Measurements from ENCODE around the gene MANBA. TPM values are rescaled to one million over a fixed set of nuclear protein-coding genes. Genes with fewer than 3 reads are reported as not detected.

The MANBA gene
- polyA plus RNA-seq, 3 donors, result 80.8 to 94.4 (median 88.7) TPM

DNA sequence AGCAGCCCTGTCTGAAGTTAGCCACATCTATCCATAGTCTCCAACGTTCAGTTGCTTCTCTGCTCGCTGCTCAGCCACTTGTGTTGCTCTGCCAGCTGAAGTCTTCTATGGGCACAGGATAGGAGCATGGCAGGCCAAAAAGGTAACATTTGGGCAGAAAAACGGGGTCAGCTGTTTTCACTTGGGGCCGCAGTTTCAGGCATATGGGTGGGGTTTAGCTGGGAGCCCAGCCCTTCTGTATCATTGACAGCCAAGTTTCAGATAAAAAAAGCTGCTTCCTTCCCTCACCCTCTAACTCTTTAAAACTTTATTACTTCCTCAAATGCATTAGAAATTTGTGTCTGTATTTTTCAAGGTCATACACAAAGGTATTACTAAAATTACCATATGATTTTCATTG lies 18.4 kb upstream of the MANBA start:
- peak overlapping the region; percentile 51 for H3K4me2 ChIP-seq (replicated peaks; ENCODE audit: extremely low read depth, low read length, poor library complexity, severe bottlenecking)
- TF ChIP-seq, protein P1, sequence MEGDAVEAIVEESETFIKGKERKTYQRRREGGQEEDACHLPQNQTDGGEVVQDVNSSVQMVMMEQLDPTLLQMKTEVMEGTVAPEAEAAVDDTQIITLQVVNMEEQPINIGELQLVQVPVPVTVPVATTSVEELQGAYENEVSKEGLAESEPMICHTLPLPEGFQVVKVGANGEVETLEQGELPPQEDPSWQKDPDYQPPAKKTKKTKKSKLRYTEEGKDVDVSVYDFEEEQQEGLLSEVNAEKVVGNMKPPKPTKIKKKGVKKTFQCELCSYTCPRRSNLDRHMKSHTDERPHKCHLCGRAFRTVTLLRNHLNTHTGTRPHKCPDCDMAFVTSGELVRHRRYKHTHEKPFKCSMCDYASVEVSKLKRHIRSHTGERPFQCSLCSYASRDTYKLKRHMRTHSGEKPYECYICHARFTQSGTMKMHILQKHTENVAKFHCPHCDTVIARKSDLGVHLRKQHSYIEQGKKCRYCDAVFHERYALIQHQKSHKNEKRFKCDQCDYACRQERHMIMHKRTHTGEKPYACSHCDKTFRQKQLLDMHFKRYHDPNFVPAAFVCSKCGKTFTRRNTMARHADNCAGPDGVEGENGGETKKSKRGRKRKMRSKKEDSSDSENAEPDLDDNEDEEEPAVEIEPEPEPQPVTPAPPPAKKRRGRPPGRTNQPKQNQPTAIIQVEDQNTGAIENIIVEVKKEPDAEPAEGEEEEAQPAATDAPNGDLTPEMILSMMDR (IDR thresholded peaks at IDR 0.05), result no peak
- H3K27me3 Mint-ChIP-seq (ENCODE audit: low read depth in 3 of 3), result peaks cover 0 to 7% (median 0%) of the 10 kb centered on the region in 3 donors

GRCh38 chr4:102778720-102779119 lies 18.0 kb upstream of the MANBA start:
- H3K27me3 ChIP-seq (ENCODE audit: control insufficient read depth in 2 of 2, insufficient read depth in 2 of 2, low read length in 2 of 2), result no peaks in the 10 kb centered on the region
- peaks cover 20 to 26% of the 10 kb centered on the region in 2 donors for H3K4me1 ChIP-seq (ENCODE audit: control insufficient read depth in 1 of 2, insufficient read depth in 2 of 2, low read length in 2 of 2)
- DNase-seq, result no peak
- no peaks in the 10 kb centered on the region for H3K36me3 ChIP-seq (replicated peaks in 1 of 2; ENCODE audit: control insufficient read depth in 1 of 2, insufficient read depth in 2 of 2, low read length in 2 of 2)
- Mint-ChIP-seq H3K27me3 (ENCODE audit: low read depth in 3 of 3) (peaks cover 0 to 7% (median 0%) of the 10 kb centered on the region in 3 donors), H3K4me3 (no peak overlapping the region), H3K9me3 (no peaks in the 10 kb centered on the region), H3K36me3 (no peaks in the 10 kb centered on the region), H3K27ac (peak overlapping the region in 3 of 7 donors; percentile 31 to 71 (median 49)), H3K4me1 (peaks cover 24% of the 10 kb centered on the region)
- H3K4me3 ChIP-seq (replicated peaks in 1 of 3; ENCODE audit: low read depth in 2 of 3, low read length in 3 of 3), result no peak overlapping the region
- 98% methylated on average over 6 of the region's 7 CpGs for WGBS (ENCODE audit: insufficient coverage)
- no peak overlapping the region for H3K9ac ChIP-seq (ENCODE audit: insufficient read depth, low read length, poor library complexity, severe bottlenecking)
- TF ChIP-seq, protein P1 (IDR thresholded peaks at IDR 0.05), result no peak
- no peaks in the 10 kb centered on the region for H4K20me1 ChIP-seq (ENCODE audit: insufficient read depth, low read length)
- intact Hi-C loops (cut with micrococcal nuclease), result no loop called here
- H2AFZ ChIP-seq (ENCODE audit: insufficient read depth, low read depth, low read length, poor library complexity, severe bottlenecking), result peak overlapping the region; percentile 9
- no peak overlapping the region for H3K27ac ChIP-seq (ENCODE audit: low read depth in 1 of 2, low read length in 2 of 2)
- no peaks in the 10 kb centered on the region for H3K9me3 ChIP-seq (replicated peaks in 1 of 2; ENCODE audit: control insufficient read depth in 1 of 2, insufficient read depth in 1 of 2, low read length in 2 of 2)
- H3K79me2 ChIP-seq (ENCODE audit: insufficient read depth, low read length), result no peaks in the 10 kb centered on the region
- peak overlapping the region; percentile 51 for H3K4me2 ChIP-seq (replicated peaks; ENCODE audit: extremely low read depth, low read length, poor library complexity, severe bottlenecking)

More for the DNA sequence above, 18.4 kb upstream of the MANBA start:
- Histone ChIP-seq H4K20me1 (ENCODE audit: insufficient read depth, low read length) (no peaks in the 10 kb centered on the region), H3K4me3 (replicated peaks in 1 of 3; ENCODE audit: low read depth in 2 of 3, low read length in 3 of 3) (peak overlapping the region in 1 of 3 experiments; percentile 1), H3K27me3 (ENCODE audit: control insufficient read depth in 2 of 2, insufficient read depth in 2 of 2, low read length in 2 of 2) (no peaks in the 10 kb centered on the region), H3K4me1 (ENCODE audit: control insufficient read depth in 1 of 2, insufficient read depth in 2 of 2, low read length in 2 of 2) (peaks cover 20 to 26% of the 10 kb centered on the region in 2 donors), H3K27ac (ENCODE audit: low read depth in 1 of 2, low read length in 2 of 2) (peak overlapping the region in 1 of 2 donors; percentile 15), H2AFZ (ENCODE audit: insufficient read depth, low read depth, low read length, poor library complexity, severe bottlenecking) (peak overlapping the region; percentile 9), H3K79me2 (ENCODE audit: insufficient read depth, low read length) (no peaks in the 10 kb centered on the region), H3K36me3 (replicated peaks in 1 of 2; ENCODE audit: control insufficient read depth in 1 of 2, insufficient read depth in 2 of 2, low read length in 2 of 2) (no peaks in the 10 kb centered on the region), H3K9me3 (replicated peaks in 1 of 2; ENCODE audit: control insufficient read depth in 1 of 2, insufficient read depth in 1 of 2, low read length in 2 of 2) (no peaks in the 10 kb centered on the region), H3K9ac (ENCODE audit: insufficient read depth, low read length, poor library complexity, severe bottlenecking) (no peak overlapping the region)
- DNase-seq, result no peak
- no peaks in the 10 kb centered on the region for H3K36me3 Mint-ChIP-seq
- WGBS (ENCODE audit: insufficient coverage), result 75% methylated on average over 2 of the region's 4 CpGs
- peaks cover 24% of the 10 kb centered on the region for H3K4me1 Mint-ChIP-seq
- intact Hi-C loops (cut with micrococcal nuclease), result no loop called here
- H3K27ac Mint-ChIP-seq, result peak overlapping the region in 4 of 7 donors; percentile 6 to 68 (median 27)
- H3K4me3 Mint-ChIP-seq, result peak overlapping the region; percentile 47 to 63
- H3K9me3 Mint-ChIP-seq, result no peaks in the 10 kb centered on the region
